Measurements from ENCODE around the gene NDFIP1.

GRCh38 chr5:142073362-142073988 is 35.1 kb upstream of the NDFIP1 start:
- no peak for TF ChIP-seq CTCF (conservative IDR thresholded peaks at IDR 0.05 in 1 of 2, IDR thresholded peaks at IDR 0.05 in 1 of 2; ENCODE audit: low read depth in 1 of 2, low read length in 2 of 2)
- no peak for TF ChIP-seq EZH2 (IDR thresholded peaks at IDR 0.05; ENCODE audit: low read length, missing control alignments)
